ENCODE results near the gene SPPL3. TPM values are rescaled to one million over a fixed set of nuclear protein-coding genes. Genes with fewer than 3 reads are reported as not detected.
A peak's percentile ranks its signal among the peaks of the same experiment; 100 is the strongest.

The SPPL3 gene
- total RNA-seq, 2 donors from 2014 or later, result 44.6 to 60.7 TPM

GRCh38 chr12:120830052-120830940 is 73.9 kb downstream of the SPPL3 start:
- ATAC-seq, result no peak
- Mint-ChIP-seq H3K4me3 (peak overlapping the region; percentile 12), H3K36me3 (ENCODE audit: low read depth) (peaks cover 4% of the 10 kb centered on the region), H3K27ac (no peak overlapping the region), H3K27me3 (no peaks in the 10 kb centered on the region), H3K4me1 (peaks cover 52% of the 10 kb centered on the region)
- DNase-seq, result no peak
- no peaks in the 10 kb centered on the region for H3K9me3 ChIP-seq (ENCODE audit: control insufficient read depth, low read length, poor library complexity, severe bottlenecking)

GRCh38 chr12:120826335-120826734 is 77.8 kb downstream of the SPPL3 start:
- no peak overlapping the region for H3K4me3 Mint-ChIP-seq
- H3K27ac Mint-ChIP-seq, result peak overlapping the region; percentile 69
- peaks cover 47% of the 10 kb centered on the region for H3K4me1 Mint-ChIP-seq
- no peak for ATAC-seq
- no peak for DNase-seq
- no peaks in the 10 kb centered on the region for H3K36me3 Mint-ChIP-seq (ENCODE audit: low read depth)
- no peaks in the 10 kb centered on the region for H3K27me3 Mint-ChIP-seq
- no peaks in the 10 kb centered on the region for H3K9me3 ChIP-seq (ENCODE audit: control insufficient read depth, low read length, poor library complexity, severe bottlenecking)

- DNase-seq (no peak), ATAC-seq (no peak)
- Mint-ChIP-seq H3K36me3 (ENCODE audit: low read depth) (no peaks in the 10 kb centered on the region), H3K4me1 (peaks cover 44% of the 10 kb centered on the region), H3K27me3 (no peaks in the 10 kb centered on the region), H3K4me3 (no peak overlapping the region), H3K27ac (no peak overlapping the region)
- no peaks in the 10 kb centered on the region for H3K9me3 ChIP-seq (ENCODE audit: control insufficient read depth, low read length, poor library complexity, severe bottlenecking)
Observed at GRCh38 chr12:120825337-120825736, 78.8 kb downstream of the SPPL3 start.

DNA sequence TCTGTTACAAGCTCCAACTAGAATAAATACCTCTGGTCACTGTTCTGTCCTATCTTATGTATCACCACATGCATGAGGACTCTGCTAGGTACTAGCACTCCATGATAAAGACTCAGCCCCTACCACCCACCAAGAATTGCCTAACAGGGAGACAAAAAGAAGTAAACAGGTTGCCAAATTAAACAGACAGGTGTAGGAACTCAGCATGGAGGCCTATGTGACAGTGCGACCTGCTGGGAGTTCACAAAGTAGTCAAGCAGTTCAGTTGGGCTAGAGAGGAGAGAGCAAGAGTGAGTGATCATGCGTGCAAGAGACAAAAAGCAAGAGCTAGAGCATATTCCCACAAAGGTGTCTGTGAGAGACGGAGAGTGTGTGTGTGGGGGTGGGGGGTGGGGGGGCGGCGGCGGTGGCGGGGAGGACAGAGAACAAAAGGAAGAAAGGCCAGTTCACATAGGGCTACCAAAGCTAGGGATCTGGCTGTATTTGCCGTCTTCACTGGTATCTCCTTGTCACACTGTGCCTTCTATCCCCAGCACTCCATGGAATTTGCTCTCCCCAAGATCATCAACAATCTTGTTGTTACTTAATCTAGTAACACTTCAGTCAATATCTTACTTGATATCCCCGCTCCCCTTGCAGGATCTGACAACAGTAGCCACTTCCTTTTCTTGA is 81.2 kb downstream of the SPPL3 start:
- Mint-ChIP-seq H3K4me3 (no peak overlapping the region), H3K36me3 (ENCODE audit: low read depth) (no peaks in the 10 kb centered on the region), H3K4me1 (peaks cover 38% of the 10 kb centered on the region), H3K27ac (peak overlapping the region; percentile 75), H3K27me3 (no peaks in the 10 kb centered on the region)
- DNase-seq, result no peak
- no peak for ATAC-seq
- H3K9me3 ChIP-seq (ENCODE audit: control insufficient read depth, low read length, poor library complexity, severe bottlenecking), result no peaks in the 10 kb centered on the region

GRCh38 chr12:120821878-120822277 is 82.3 kb downstream of the SPPL3 start:
- no peak overlapping the region for H3K4me3 Mint-ChIP-seq
- H3K36me3 Mint-ChIP-seq (ENCODE audit: low read depth), result no peaks in the 10 kb centered on the region
- no peaks in the 10 kb centered on the region for H3K9me3 ChIP-seq (ENCODE audit: control insufficient read depth, low read length, poor library complexity, severe bottlenecking)
- DNase-seq (no peak), ATAC-seq (no peak)
- H3K27ac Mint-ChIP-seq, result peak overlapping the region; percentile 49
- peaks cover 43% of the 10 kb centered on the region for H3K4me1 Mint-ChIP-seq
- no peaks in the 10 kb centered on the region for H3K27me3 Mint-ChIP-seq

DNA sequence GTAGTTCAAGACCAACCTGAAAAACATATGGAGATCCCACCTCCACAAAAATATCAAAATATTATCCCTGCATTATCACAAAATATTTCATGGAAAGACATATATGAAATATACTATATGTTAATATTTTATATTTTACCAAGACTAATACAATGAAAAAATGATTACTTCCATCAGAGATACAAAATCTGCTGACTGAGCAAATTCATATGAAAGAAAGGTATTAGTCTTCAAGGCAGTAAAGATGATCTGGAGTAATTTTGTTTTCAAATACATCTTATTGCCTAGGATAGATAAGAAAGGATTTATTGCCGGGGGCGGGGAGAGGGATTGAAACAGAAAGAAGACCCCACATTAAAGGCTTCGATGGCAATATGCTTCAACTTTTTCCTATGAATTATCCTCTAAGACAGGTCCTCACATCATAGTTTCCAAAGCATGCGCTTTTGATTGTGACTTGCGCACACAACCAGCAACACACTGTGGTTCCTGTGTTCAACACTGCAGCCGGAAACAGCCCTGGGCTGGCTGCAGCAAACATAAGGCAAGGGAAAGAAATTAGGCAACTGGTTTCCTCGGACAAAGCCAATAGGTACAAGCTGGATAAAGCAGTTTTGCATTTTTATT is 83.2 kb downstream of the SPPL3 start:
- Mint-ChIP-seq H3K27me3 (no peaks in the 10 kb centered on the region), H3K36me3 (ENCODE audit: low read depth) (no peaks in the 10 kb centered on the region), H3K4me1 (peaks cover 40% of the 10 kb centered on the region), H3K27ac (peak overlapping the region; percentile 51), H3K4me3 (peak overlapping the region; percentile 31)
- no peak for DNase-seq
- peak; percentile 65 for ATAC-seq
- H3K9me3 ChIP-seq (ENCODE audit: control insufficient read depth, low read length, poor library complexity, severe bottlenecking), result no peaks in the 10 kb centered on the region

DNA sequence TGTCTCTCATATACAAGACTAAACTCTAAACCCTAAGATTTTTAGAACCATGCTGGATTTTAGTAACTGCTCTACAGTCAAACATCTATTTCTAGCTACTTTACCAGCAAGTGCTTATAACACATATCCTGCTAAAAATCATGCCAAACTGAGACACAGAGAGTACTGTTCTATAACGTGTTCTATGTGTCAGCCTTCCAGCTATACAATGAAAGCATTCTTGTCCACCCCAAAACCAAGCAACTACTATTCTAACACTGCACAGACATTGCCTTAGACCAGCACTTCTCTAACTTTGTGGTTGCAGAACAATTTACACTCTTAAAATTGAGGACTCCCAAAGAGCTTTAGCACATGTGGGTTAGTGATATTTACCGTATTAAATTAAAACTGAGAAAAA is 85.7 kb downstream of the SPPL3 start:
- ATAC-seq, result no peak
- Mint-ChIP-seq H3K4me3 (peak overlapping the region; percentile 52), H3K4me1 (peaks cover 36% of the 10 kb centered on the region), H3K27ac (no peak overlapping the region), H3K36me3 (ENCODE audit: low read depth) (no peaks in the 10 kb centered on the region), H3K27me3 (no peaks in the 10 kb centered on the region)
- DNase-seq, result no peak
- H3K9me3 ChIP-seq (ENCODE audit: control insufficient read depth, low read length, poor library complexity, severe bottlenecking), result no peaks in the 10 kb centered on the region

DNA sequence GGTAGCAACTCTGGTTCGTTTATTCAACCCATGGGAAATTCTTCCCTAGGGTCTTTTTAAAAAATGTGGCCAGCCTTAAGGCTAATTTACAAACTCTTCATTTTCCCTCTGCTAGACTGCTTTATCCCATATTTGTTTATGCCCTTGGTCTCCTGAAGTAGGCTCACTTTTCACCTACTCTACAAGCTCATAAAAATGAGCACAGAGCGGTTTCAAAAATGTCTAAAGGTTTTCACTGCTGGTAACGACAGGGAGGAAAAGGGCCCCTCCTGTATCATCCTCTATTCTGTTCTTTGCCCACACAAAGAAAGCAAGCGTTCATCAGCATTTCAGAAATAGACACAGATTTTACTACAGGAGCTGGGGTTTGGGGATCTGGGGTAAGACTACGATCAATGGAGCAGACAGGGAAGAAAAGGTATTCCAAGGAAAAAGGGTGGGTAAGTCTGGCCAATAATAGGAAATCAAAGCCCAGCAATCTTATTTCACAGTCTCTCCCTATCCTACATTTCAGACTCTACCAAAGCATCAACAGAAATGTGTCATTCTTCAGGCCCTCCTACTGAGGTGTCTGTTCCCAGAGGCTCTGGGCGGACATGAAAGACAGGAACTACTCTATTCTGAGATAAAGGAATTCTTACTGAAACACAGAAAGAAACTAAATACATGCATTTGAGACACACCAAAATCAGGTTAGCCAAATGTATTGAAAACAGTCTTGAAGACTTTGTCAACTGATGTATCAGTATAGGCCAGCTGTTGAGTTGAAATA is 86.4 kb downstream of the SPPL3 start:
- no peak for DNase-seq
- Mint-ChIP-seq H3K4me3 (no peak overlapping the region), H3K27ac (peak overlapping the region; percentile 19), H3K4me1 (peaks cover 31% of the 10 kb centered on the region), H3K36me3 (ENCODE audit: low read depth) (peaks cover 2% of the 10 kb centered on the region), H3K27me3 (no peaks in the 10 kb centered on the region)
- no peak for ATAC-seq
- no peaks in the 10 kb centered on the region for H3K9me3 ChIP-seq (ENCODE audit: control insufficient read depth, low read length, poor library complexity, severe bottlenecking)

GRCh38 chr12:120816363-120816762 is 87.8 kb downstream of the SPPL3 start:
- Mint-ChIP-seq H3K27ac (peak overlapping the region; percentile 43), H3K4me3 (no peak overlapping the region), H3K27me3 (no peaks in the 10 kb centered on the region), H3K4me1 (peaks cover 28% of the 10 kb centered on the region), H3K36me3 (ENCODE audit: low read depth) (peaks cover 2% of the 10 kb centered on the region)
- H3K9me3 ChIP-seq (ENCODE audit: control insufficient read depth, low read length, poor library complexity, severe bottlenecking), result no peaks in the 10 kb centered on the region
- DNase-seq (no peak), ATAC-seq (no peak)

DNA sequence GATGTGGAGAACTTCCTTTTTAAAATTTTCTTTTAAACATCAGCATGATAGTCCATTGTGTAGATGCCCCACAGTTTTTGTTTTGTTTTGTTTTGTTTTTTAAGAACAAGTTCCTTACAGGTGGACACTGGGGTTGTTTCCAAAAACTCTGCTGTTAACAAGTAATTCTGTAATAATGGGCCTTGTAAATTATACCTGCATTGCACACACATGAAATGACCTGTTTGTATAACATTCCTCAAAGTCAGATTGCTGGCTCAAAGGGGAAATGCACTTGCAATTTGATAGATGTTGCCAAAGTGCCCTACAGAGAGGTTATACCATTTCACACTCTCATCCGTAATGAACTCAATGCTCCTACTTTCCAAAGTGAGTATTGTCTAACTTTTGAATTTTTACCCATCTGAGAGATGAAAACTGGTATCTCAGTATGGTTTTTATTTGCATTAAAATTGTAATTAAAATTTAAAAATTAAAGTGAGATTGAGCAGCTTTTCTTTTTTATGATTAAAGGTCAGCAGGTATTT is 89.2 kb downstream of the SPPL3 start:
- Mint-ChIP-seq H3K27me3 (no peaks in the 10 kb centered on the region), H3K4me1 (peaks cover 31% of the 10 kb centered on the region), H3K4me3 (no peak overlapping the region), H3K27ac (no peak overlapping the region), H3K36me3 (ENCODE audit: low read depth) (peaks cover 2% of the 10 kb centered on the region)
- no peak for ATAC-seq
- DNase-seq, result no peak
- H3K9me3 ChIP-seq (ENCODE audit: control insufficient read depth, low read length, poor library complexity, severe bottlenecking), result no peaks in the 10 kb centered on the region

DNA sequence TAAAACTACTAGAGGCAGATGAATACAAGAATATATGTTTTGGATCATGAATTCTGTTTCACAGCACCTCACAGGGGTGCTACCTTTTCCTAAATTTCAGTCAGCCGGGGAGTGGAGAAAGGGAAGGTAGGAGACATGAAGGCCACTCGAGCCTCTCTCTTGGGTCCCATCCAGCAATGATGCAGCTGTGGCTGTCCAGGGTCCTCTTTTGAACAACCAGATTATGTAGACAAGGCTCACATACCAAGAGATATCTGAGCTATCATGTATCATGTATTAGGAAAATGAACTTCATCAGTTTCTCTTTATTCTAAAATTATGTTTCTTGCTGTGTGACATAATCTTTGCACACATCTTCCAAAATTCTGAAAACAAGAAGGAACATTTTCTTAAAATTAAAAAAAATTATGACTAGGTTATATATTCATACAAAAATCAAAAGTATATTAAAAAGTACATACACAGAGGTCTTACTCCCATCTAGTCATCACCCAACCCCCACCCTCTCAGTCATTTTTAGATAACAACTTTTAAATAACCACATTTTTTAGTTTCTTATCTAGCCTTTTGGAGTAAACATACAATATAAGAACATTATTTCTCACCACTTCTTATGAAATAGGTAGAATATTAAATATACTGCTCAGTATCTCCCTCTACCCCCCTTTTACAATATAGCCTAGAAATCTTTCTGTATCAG is 89.8 kb downstream of the SPPL3 start:
- no peaks in the 10 kb centered on the region for H3K27me3 Mint-ChIP-seq
- H3K36me3 Mint-ChIP-seq (ENCODE audit: low read depth), result peaks cover 2% of the 10 kb centered on the region
- no peak overlapping the region for H3K4me3 Mint-ChIP-seq
- H3K4me1 Mint-ChIP-seq, result peaks cover 31% of the 10 kb centered on the region
- H3K27ac Mint-ChIP-seq, result no peak overlapping the region
- no peaks in the 10 kb centered on the region for H3K9me3 ChIP-seq (ENCODE audit: control insufficient read depth, low read length, poor library complexity, severe bottlenecking)
- no peak for ATAC-seq
- DNase-seq, result no peak

DNA sequence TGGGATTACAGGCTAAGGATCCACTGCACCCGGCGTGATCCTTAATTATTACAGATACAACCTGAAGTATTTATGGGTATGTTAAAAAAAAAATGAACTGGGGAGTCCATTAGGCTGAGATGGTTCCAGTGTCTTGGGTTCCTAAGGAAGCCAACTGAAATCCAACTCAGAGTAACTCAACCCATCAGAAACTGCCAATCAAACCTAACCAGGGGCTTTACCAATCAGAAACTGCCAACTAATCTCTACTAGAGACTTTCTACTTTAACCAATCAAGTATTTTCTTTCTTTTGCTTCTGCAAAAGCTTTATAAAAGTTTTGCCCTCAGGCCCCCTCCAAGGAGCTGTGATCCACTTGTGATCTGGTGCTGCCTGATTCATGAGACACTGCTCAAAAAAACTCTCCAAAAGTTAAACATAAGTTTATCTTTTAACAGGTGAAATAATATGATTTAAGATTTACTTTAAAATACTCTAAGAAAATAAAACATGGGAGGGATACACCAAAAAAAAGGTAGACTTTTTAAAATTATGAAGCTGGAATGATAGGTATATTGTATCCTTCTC is 90.5 kb downstream of the SPPL3 start:
- no peaks in the 10 kb centered on the region for H3K9me3 ChIP-seq (ENCODE audit: control insufficient read depth, low read length, poor library complexity, severe bottlenecking)
- Mint-ChIP-seq H3K4me1 (peaks cover 31% of the 10 kb centered on the region), H3K27ac (no peak overlapping the region), H3K4me3 (no peak overlapping the region), H3K36me3 (ENCODE audit: low read depth) (peaks cover 2% of the 10 kb centered on the region), H3K27me3 (no peaks in the 10 kb centered on the region)
- ATAC-seq (no peak), DNase-seq (no peak)

All from T-helper 17 cell (primary cell).